GM12878 (cell line): ENCODE data around the gene NR1I2.

ENCODE experiments used
- NFYB ChIP-seq: IDR thresholded peaks from 2 replicates; pipeline ENCODE4 v1.6.1; 2011; ENCODE audit warnings: low read depth, mild to moderate bottlenecking, low read length, improper control_type of control experiment, moderate library complexity; ENCODE audit not compliant: insufficient read depth
- POLR2A ChIP-seq: IDR thresholded peaks from 2 replicates; pipeline ENCODE4 v1.6.1; 2011; ENCODE audit warnings: low read depth, mild to moderate bottlenecking, low read length
- SIN3A ChIP-seq: IDR thresholded peaks from 2 replicates; pipeline ENCODE4 v1.6.1; 2012; ENCODE audit warnings: low read depth, low read length, improper control_type of control experiment
- SP1 ChIP-seq: IDR thresholded peaks from one replicate; pipeline ENCODE4 v1.6.1; 2011; ENCODE audit warnings: low read depth, low read length
- ZNF217 ChIP-seq: fragments of 450-650 bp; IDR thresholded peaks from 2 replicates; pipeline ENCODE4 v1.6.1; 2017; ENCODE audit warnings: antibody characterized with exemption, mild to moderate bottlenecking
- TF ChIP-seq, protein P1 (sequence below), 3 experiments: IDR thresholded peaks in 2 of 3; conservative IDR thresholded peaks in 1 of 3; 2 replicates each; pipeline ENCODE4 v1.5.1; 2011; ENCODE audit warnings: low read depth in 3 of 3, low read length in 3 of 3, mild to moderate bottlenecking in 3 of 3, control low read depth in 2 of 3, moderate library complexity in 2 of 3, inconsistent platforms in 1 of 3, mixed read lengths in 1 of 3; ENCODE audit not compliant: control insufficient read depth in 2 of 3, insufficient read depth in 1 of 3; ENCODE audit errors: extremely low read depth in 1 of 3

DNA sequence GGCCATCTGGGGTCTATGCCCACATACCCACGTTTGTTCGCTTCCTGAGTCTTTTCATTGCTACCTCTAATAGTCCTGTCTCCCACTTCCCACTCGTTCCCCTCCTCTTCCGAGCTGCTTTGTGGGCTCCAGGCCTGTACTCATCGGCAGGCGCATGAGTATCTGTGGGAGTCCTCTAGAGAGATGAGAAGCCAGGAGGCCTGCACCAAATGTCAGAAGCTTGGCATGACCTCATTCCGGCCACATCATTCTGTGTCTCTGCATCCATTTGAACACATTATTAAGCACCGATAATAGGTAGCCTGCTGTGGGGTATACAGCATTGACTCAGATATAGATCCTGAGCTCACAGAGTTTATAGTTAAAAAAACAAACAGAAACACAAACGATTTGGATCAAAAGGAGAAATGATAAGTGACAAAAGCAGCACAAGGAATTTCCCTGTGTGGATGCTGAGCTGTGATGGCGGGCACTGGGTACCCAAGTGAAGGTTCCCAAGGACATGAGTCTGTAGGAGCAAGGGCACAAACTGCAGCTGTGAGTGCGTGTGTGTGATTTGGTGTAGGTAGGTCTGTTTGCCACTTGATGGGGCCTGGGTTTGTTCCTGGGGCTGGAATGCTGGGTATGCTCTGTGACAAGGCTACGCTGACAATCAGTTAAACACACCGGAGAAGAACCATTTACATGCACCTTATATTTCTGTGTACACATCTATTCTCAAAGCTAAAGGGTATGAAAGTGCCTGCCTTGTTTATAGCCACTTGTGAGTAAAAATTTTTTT, 35.9 kb downstream of the NR1I2 start:
- TF ChIP-seq, protein P1, sequence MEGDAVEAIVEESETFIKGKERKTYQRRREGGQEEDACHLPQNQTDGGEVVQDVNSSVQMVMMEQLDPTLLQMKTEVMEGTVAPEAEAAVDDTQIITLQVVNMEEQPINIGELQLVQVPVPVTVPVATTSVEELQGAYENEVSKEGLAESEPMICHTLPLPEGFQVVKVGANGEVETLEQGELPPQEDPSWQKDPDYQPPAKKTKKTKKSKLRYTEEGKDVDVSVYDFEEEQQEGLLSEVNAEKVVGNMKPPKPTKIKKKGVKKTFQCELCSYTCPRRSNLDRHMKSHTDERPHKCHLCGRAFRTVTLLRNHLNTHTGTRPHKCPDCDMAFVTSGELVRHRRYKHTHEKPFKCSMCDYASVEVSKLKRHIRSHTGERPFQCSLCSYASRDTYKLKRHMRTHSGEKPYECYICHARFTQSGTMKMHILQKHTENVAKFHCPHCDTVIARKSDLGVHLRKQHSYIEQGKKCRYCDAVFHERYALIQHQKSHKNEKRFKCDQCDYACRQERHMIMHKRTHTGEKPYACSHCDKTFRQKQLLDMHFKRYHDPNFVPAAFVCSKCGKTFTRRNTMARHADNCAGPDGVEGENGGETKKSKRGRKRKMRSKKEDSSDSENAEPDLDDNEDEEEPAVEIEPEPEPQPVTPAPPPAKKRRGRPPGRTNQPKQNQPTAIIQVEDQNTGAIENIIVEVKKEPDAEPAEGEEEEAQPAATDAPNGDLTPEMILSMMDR (IDR thresholded peaks at IDR 0.05 in 2 of 3, conservative IDR thresholded peaks at IDR 0.05 in 1 of 3; ENCODE audit: control insufficient read depth in 2 of 3, extremely low read depth in 1 of 3, insufficient read depth in 1 of 3, low read depth in 3 of 3, low read length in 3 of 3) = no peak
- no peak for TF ChIP-seq ZNF217
- no peak for TF ChIP-seq SP1
- TF ChIP-seq NFYB = no peak
- TF ChIP-seq POLR2A = no peak
- no peak for TF ChIP-seq SIN3A
